Lower lobe of right lung (tissue), 2 donors: ENCODE measurements around the gene HOXA4. TPM values are rescaled to one million over a fixed set of nuclear protein-coding genes. Genes with fewer than 3 reads are reported as not detected.

ENCODE experiments used
- ATAC-seq, 2 donors: fragments of 200-7000 bp; cut with Tn5 transposase; one replicate each; pipeline ENCODE4 v1.9.1; 2020 to 2022; ENCODE audit warnings: mild to moderate bottlenecking in 2 of 2, moderate library complexity in 2 of 2
- DNase-seq: peaks from one replicate; pipeline ENCODE4 v3.0.0-alpha.2; 2020
- H3K27ac ChIP-seq: fragments of 200-600 bp; one replicate; pipeline ENCODE4 v1.8.0; 2022
- H3K27me3 ChIP-seq: fragments of 200-600 bp; one replicate; pipeline ENCODE4 v1.8.0; 2022; ENCODE audit warnings: low read depth
- H3K36me3 ChIP-seq: fragments of 200-600 bp; one replicate; pipeline ENCODE4 v1.8.0; 2022; ENCODE audit warnings: mild to moderate bottlenecking
- H3K4me1 ChIP-seq: fragments of 200-600 bp; one replicate; pipeline ENCODE4 v1.8.0; 2022
- H3K4me3 ChIP-seq: fragments of 200-600 bp; one replicate; pipeline ENCODE4 v1.8.0; 2022; ENCODE audit warnings: mild to moderate bottlenecking
- H3K9me3 ChIP-seq: fragments of 200-600 bp; one replicate; pipeline ENCODE4 v1.8.0; 2022
- CTCF ChIP-seq: fragments of 200-600 bp; IDR thresholded peaks from one replicate; pipeline ENCODE4 v1.8.0; 2022; ENCODE audit warnings: antibody characterized with exemption, mild to moderate bottlenecking
- intact Hi-C: fragments of 100-400 bp; cut with DNase I; formaldehyde crosslinking; loops from one replicate; pipeline ENCODE4 v1.11.0; 2022
- total RNA-seq: library from RNA; stranded (reverse); fragmentation: NEBNext Ultra II Directional; extraction: Animal tissue kit (Norgen Biotek cat#: 25700); gene quantifications from one replicate; pipeline ENCODE4 v1.2.1, GENCODE V29; 2021
- donor health status: DM: no; HTN: yes; CAD: no; lungs with severe emphysema.

The HOXA4 gene
- total RNA-seq, 1 donor from 2014 or later: 8.5 TPM

DNA sequence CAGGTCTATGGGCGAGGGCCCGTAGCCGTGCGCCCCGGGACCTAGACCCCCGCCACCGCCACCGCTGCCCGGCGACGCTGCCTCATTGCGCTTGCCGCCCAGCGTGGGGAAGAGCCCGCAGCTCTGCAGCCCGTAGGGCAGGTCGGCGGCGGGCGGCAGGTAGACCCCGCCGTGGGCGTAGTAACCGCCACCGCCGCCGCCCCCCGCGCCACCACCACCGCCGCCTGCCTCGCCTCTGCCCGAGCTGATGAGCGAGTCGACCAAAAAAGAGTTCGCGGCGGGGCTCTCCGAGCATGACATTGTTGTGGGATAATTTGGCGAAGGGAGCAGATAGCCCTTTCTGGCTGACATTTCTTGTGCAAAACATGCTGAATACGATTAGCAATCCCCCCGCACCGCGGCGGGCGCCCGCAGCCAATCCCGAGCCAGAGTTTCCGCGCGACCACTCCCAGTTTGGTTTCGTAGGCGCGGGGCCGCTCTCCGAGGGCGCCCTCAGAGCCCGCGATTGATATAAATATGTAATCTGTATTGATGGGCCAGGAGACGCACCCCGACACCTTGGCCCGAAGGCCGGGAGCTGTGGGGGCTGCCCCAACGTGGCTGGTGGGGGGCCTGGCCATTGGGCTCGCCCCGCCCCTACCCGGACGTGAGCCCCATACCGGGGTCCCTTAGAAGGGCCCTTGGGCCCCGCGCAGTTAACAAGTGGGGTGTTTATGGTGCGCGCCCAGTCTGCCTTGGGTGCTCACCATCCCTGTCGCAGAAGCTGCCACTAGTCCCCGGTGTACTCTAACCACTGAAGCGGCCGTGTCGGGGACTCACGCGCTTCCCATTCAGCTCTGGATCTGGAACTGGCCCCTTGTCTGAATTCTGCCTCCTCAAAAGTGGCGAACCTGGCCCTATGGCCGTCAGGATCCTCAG is 43.7 kb upstream of the HOXA4 start, which contains the start of gene HOXA10:
Gene HOXA10, minus strand, starts transcription at position 365 of the 918 bp plus-strand sequence. Its CDS starts 14 bp downstream, at position 351.
- peak within 1 kb of the TSS; percentile 56 for H3K4me3 ChIP-seq
- H3K36me3 ChIP-seq: no peaks in the 10 kb centered on the region
- no peaks in the 10 kb centered on the region for H3K9me3 ChIP-seq
- intact Hi-C loops: no loop called here
- TF ChIP-seq CTCF: no peak
- peaks cover 100% of the 10 kb centered on the region for H3K27me3 ChIP-seq
- ATAC-seq (peak in 1 of 2 donors; percentile 14), DNase-seq (peak; percentile 43)
- H3K27ac ChIP-seq: no peak within 1 kb of the TSS
- H3K4me1 ChIP-seq: peaks cover 38% of the 10 kb centered on the region

DNA sequence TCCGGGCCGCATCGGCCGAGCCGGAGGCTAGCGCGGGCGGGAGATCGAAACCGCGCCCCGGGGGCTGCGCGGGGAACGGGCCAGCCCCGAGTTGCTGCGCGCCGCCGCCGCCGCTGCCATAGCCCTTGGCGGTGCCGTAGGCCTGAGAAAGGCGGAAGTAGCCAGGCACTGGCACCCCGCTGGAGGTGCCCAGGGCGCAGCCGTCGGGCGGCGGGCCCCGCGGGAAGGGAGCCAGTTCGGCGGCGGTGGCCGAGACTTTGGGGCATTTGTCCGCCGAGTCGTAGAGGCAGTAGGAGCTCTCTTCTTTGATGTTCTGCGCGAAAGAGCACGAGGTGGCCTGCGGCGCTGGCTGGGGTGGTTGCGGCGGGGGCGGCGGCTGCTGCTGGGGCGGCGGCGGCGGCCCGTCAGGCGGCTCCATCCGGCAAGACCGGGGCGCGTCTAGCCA is 43.0 kb upstream of the HOXA4 start:
- Histone ChIP-seq H3K9me3 (no peaks in the 10 kb centered on the region), H3K4me3 (peak overlapping the region; percentile 56), H3K36me3 (no peaks in the 10 kb centered on the region), H3K27me3 (peaks cover 100% of the 10 kb centered on the region), H3K4me1 (peaks cover 40% of the 10 kb centered on the region), H3K27ac (no peak overlapping the region)
- intact Hi-C loops: no loop called here
- peak; percentile 48 for DNase-seq
- TF ChIP-seq CTCF: no peak
- ATAC-seq: peak; percentile 71 to 73

GRCh38 chr7:27172823-27173510 is 42.4 kb upstream of the HOXA4 start:
- ATAC-seq (peak; percentile 25 to 42), DNase-seq (peak; percentile 40)
- H3K27me3 ChIP-seq: peaks cover 100% of the 10 kb centered on the region
- peaks cover 40% of the 10 kb centered on the region for H3K4me1 ChIP-seq
- H3K36me3 ChIP-seq: no peaks in the 10 kb centered on the region
- TF ChIP-seq CTCF: no peak
- H3K9me3 ChIP-seq: no peaks in the 10 kb centered on the region
- intact Hi-C loops: no loop called here
- H3K4me3 ChIP-seq: peak overlapping the region; percentile 56
- no peak overlapping the region for H3K27ac ChIP-seq

DNA sequence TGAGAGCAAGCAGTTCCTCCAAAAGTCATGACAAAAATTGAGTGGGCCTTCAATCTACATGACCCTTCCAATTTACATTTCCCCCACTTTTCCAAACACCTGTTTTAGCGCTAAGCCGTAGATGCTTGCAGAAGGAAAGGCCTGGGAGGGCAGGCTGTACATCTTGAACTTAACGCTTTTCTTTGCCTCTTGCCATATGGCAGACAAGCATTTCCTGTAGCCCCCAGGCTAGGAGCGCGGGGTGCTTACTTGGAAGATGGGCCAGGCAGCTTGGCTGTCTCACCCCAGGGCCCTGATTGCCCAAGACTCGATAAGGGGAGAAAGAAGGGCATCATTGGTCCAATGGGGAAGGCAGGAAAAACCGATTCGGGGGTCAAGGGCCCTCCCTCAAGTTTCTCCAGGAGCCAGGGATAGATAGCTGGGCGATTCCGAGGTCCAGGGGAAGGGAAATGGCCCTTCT is 41.8 kb upstream of the HOXA4 start:
- Histone ChIP-seq H3K27me3 (peaks cover 100% of the 10 kb centered on the region), H3K27ac (no peak overlapping the region), H3K4me1 (peaks cover 40% of the 10 kb centered on the region), H3K9me3 (no peaks in the 10 kb centered on the region), H3K4me3 (peak overlapping the region; percentile 56), H3K36me3 (no peaks in the 10 kb centered on the region)
- DNase-seq: no peak
- intact Hi-C loops: no loop called here
- ATAC-seq: no peak
- no peak for TF ChIP-seq CTCF

GRCh38 chr7:27171637-27172314 is 41.2 kb upstream of the HOXA4 start:
- Histone ChIP-seq H3K4me1 (peaks cover 40% of the 10 kb centered on the region), H3K4me3 (no peak overlapping the region), H3K27me3 (peaks cover 100% of the 10 kb centered on the region), H3K27ac (no peak overlapping the region), H3K36me3 (no peaks in the 10 kb centered on the region), H3K9me3 (no peaks in the 10 kb centered on the region)
- ATAC-seq: no peak
- no peak for TF ChIP-seq CTCF
- intact Hi-C loops: no loop called here
- DNase-seq: no peak
